Stromal cell of bone marrow (primary cell): Measurements from ENCODE around the gene DGKE.

Experiments used
- DNase-seq: peaks from one replicate; pipeline ENCODE4 v3.0.0-alpha.2; 2012; ENCODE audit warnings: low read depth

DGKE gene

GRCh38 chr17:56815711-56816110 is 18.2 kb upstream of the DGKE start:
- no peak for DNase-seq

GRCh38 chr17:56817066-56817465 is 16.9 kb upstream of the DGKE start:
- DNase-seq, result no peak

- DNase-seq, result no peak
These were observed 14.9 kb upstream of the DGKE start for GRCh38 chr17:56819030-56819429.

- peak; percentile 34 for DNase-seq
These were observed 14.4 kb upstream of the DGKE start for GRCh38 chr17:56819431-56820145.

- no peak for DNase-seq
These were observed 13.7 kb upstream of the DGKE start for GRCh38 chr17:56820207-56820606.

- no peak for DNase-seq
These were observed 12.0 kb upstream of the DGKE start for GRCh38 chr17:56821847-56822534.

GRCh38 chr17:56822725-56823124 is 11.2 kb upstream of the DGKE start:
- no peak for DNase-seq

- DNase-seq, result no peak
These were observed 10.1 kb upstream of the DGKE start for GRCh38 chr17:56823848-56824247.

- DNase-seq, result no peak
These were observed 9.4 kb upstream of the DGKE start for GRCh38 chr17:56824503-56824902.

GRCh38 chr17:56826611-56827414 is 7.1 kb upstream of the DGKE start:
- DNase-seq, result no peak

GRCh38 chr17:56830726-56831368 is 3.1 kb upstream of the DGKE start:
- DNase-seq, result no peak

GRCh38 chr17:56831369-56832095 is 2.4 kb upstream of the DGKE start:
- DNase-seq, result no peak

- DNase-seq, result no peak
These were observed 1.5 kb upstream of the DGKE start for GRCh38 chr17:56832446-56832845.

- DNase-seq, result peak; percentile 11
These were observed 718 bp upstream of the DGKE start for GRCh38 chr17:56833057-56833808.

GRCh38 chr17:56834380-56835263 is 671 bp downstream of the DGKE start:
- DNase-seq, result no peak

GRCh38 chr17:56835264-56835585 is 1.3 kb downstream of the DGKE start:
- DNase-seq, result no peak

- DNase-seq, result no peak
These were observed 4.7 kb downstream of the DGKE start for GRCh38 chr17:56838687-56839086.

- no peak for DNase-seq
These were observed 8.6 kb downstream of the DGKE start for GRCh38 chr17:56842577-56842976.

- no peak for DNase-seq
These were observed 12.0 kb downstream of the DGKE start for GRCh38 chr17:56845934-56846333.

- DNase-seq, result no peak
These were observed 13.2 kb downstream of the DGKE start for GRCh38 chr17:56847106-56847505.
